ENCODE measurements around the gene CCDC102A.
A peak's percentile ranks its signal among the peaks of the same experiment; 100 is the strongest.

The CCDC102A gene

DNA sequence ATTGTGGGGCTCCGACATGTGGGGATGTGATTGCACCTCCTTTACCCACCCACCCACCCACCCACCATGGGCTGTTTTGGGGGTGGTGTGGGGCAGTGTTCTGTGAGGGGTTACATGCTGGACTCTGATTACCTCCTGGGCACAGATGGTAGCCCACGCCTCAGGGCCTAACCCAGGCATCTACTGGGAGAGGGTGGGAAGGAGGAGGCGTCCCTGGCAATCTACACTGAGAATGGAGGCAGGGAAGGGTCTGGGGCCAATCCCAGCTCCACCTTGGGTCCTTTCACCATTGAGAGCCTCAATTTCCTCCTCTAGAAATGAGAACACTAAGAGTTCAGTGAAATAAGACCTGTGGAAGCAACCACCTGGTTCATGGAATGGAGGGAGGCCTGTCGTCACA, 38.3 kb downstream of the CCDC102A start:
- DNase-seq: no peak

DNA sequence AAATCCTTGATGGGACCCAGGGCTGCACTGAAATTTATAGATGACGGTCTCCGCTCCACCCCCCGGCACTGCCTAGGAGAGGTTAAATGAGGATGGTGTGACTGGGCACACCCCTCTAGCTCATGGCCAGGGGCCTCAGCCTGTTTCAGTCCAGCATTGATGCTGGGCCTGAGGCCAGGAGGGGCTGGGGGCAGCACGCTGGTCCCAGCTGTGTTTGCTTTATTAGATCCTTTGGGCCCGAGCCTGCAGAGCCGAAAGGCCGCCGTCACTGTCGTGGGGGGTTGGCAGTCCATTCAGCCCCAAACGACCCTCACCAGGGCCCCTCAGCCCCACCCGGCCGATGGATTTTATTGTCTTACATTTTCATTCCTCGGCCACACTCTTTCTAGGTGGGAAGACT, 39.2 kb downstream of the CCDC102A start:
- DNase-seq: no peak

DNA sequence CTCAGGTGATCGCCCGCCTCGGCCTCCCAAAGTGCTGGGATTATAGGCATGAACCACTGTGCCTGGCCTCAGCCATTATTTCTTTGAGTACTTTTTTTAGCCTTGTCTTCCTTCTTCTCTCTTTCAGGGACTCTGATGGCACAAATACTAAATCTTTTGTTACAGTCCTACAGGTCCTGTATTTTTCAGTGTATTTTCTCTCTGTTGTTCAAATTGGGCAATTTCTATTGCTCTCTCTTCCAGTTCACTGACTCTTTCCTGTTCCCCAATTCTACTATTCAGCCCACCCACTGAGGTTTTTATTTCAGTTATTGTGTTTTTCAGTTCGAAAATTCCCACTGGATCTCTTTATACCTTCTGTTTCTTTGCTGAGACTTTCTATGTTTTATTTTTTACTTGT, 42.6 kb downstream of the CCDC102A start:
- DNase-seq: no peak

DNA sequence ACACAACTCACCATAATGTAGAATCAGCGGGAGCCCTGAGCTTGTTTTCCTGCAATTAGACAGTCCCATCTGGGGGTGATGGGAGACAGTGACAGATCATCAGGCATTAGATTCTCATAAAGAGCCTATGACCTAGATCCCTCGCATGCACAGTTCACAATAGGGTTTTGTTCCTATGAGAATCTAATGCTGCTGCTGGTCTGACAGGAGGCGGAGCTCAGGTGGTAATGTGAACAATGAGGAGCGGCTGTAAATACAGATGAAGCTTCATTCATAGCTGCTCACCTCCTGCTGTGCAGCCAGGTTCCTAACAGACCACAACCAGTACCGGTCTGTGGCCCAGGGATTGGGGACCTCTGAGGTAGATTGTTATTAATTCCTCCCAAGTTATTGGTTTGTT, 47.1 kb downstream of the CCDC102A start:
- DNase-seq: no peak

DNA sequence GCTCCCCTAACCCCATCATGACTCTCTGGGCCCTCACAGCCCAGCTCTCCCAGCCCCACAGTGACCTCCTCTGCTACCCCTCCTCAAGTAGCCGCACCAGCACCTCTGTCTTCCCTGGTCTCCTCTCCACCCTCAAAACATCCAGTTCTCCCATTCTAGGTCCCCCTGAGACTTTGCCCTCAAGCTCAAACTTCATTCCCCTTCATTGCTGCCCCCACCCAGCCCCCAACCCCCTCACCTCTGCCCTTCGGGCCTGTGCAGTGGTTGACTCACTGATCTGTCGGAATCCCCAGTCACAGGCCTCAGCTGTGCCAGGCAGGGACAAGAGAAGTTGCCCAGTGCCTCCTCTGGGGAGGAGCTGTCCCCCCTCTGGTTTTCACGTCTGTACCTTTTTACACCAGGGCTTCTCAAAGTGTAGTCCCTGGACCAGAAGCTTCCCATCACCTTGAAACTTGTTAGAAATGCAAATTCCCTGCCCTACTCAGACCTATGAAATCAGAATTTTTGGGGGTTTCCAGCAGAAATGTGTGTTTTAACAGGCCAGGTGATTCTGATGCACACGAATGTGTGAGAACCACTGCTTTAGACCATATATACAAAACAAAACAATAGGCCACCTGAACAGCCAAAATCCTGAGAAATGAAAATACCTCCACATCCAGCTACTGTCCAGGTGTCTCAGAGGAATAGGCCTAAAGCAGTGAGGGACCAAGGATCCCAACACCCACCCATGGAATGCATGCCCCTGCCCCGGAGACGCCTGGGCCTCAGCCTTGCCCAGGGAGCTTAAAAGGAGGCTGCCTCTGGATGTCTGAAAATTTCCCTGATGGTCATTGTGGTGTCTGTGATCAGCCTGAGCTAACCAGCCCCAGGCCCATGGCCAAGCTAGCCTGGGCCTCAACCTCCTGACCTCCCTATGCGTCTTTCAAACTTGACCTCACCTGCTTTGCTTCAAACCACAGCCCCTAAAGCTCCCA, 49.2 kb downstream of the CCDC102A start:
- no peak for DNase-seq

DNA sequence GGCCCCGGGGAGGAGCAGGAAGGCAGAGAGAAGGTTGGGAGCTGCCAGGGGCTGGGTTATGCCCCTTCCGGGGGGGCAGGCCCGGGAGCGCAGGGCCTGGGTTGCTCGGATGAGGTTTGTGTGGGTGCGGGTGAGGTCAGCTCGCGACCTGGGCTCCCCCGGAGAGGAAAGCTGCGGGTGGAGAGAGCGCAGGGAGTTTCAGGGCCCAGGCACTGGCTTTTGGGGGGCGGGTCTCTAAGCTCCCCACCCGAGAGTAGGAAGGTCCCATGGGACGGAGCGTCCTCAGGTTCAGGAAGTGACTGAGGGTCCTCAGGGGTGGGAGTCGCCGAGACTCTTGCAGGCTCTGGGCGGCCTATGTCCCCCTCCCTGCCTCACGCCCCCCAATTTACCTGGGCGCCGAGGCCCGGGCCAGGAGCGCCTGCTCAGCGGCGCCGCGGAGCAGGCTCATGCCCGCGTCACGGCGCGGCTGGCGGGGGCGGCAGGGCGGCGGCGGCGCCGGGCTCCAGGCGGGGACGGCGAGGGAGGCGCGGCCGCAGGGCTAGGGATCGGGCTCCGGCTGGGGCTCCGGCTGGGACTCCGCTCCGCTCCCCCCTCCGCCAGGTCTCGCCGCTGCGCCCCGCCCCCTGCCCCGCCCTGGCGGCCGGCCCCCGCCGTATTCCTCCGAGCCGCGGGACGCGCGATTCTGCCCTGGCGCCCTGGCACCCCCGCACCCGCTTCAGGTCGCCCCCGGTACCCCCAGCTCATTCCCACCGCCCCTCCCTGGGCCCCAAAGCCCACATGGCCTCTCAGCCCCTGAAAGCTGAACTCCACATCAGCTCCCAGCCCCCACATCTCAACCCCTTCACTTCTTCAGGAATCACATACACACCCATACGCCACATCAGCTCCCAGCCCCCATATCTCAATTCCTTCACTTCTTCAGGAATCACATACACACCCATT, 50.2 kb downstream of the CCDC102A start, which contains the start of gene DOK4:
Gene DOK4 (minus strand): TSS at position 578 of the 942 bp plus-strand sequence. CDS start 6,986 bp downstream, outside the sequence.
- peak; percentile 70 to 84 for DNase-seq

GRCh38 chr16:57485091-57485915, 51.1 kb downstream of the CCDC102A start:
- DNase-seq: no peak

- DNase-seq: no peak
Measured at GRCh38 chr16:57484515-57485005, 51.8 kb downstream of the CCDC102A start.

DNA sequence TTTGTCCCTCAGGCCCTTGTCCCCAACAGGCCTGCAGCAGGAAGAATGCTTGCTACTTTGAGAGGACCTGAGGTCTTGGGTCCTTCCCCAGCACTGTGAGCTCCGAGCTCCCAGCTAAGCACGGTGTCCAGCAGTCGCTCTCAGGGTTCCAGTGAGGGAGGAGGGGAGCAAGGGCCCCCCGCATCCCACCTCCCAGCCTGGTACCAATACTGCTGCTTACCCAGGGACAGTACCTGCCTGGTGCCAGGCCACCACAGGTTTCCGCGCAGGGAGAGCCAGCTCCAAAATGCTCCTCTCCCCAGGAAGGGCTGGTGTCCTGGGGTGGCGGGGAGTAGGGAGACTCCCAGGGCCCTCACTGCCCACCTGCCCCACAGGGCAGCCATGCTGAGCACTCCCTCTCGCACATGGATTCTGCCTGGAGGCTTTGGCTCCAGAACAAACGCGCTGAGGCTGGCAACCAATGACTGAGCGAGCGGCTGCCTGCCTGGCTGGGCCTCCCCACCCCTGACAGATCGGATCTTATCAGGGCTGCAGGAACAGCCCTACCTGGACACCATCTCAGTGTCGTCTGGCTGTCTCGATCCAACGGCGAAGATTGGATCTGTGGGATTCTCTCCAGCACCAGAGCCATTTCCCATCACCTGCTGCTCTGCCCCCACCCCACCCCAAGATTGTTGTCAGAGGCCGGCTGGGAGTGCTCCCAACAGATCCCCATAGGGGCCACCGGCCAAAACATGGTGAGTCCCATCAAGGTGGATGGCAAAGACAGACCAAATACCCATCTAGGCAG, 52.5 kb downstream of the CCDC102A start:
- no peak for DNase-seq

- DNase-seq: no peak
Measured at GRCh38 chr16:57482845-57483545, 53.4 kb downstream of the CCDC102A start.

DNA sequence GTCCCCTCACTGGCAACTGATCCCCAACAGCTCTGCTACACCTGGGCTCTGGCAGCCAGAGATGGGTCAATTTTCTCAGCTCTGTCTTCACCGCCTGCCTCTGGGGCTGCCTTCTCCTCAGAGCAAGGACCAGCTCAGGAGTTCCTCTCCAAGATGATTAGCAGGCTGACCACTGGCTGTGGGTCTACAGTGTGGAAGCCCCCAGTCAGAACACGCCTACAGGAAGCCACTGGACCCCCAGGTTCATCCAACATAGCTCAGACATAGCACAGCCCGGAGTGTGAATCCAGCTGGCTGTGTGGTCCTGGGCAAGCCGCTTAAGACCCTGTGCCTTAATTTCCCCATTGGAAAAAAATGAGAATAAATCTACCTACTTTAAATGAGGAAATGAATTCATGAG, 55.0 kb downstream of the CCDC102A start:
- no peak for DNase-seq

- no peak for DNase-seq
Measured at GRCh38 chr16:57480754-57481230, 55.6 kb downstream of the CCDC102A start.

DNA sequence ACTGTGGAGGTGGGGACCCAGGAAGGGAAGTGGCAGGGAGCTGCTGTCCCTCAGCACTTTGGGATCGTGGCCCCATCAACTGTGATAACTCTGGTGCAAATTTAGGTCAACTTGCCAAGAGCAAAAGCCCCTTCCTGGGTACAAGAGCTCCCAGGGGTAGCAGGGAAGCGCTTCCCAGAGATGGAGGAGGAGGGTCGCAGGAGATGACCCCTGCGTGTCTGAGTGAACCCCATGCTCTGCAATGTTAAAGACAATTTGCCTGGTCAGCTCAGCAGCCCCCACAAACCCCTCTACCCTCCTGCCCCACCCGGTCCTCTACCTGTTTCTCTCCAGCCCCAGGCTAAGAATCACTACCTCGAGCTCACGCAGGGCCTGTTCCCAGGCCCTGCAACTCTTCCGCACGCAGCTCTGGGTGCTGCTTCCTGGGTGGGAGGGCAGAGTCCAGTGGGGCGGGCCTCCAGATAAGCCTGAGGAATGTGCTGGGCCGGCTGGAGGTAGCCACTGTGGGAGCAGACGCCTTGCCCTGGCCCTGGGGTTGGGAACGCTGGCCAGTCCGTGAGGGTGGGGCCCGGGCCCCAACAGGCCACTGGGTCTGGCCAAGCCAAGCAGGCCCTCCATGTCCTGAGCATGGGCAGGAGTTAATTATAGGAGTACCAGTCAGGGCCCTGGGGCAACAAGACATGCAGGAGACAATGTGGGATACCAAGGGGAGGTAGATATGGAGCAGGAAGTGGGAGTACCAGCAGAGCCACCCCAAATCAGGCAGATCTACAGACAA, 56.2 kb downstream of the CCDC102A start:
- no peak for DNase-seq

- DNase-seq: no peak
Measured at GRCh38 chr16:57479205-57479975, 57.0 kb downstream of the CCDC102A start.

DNA sequence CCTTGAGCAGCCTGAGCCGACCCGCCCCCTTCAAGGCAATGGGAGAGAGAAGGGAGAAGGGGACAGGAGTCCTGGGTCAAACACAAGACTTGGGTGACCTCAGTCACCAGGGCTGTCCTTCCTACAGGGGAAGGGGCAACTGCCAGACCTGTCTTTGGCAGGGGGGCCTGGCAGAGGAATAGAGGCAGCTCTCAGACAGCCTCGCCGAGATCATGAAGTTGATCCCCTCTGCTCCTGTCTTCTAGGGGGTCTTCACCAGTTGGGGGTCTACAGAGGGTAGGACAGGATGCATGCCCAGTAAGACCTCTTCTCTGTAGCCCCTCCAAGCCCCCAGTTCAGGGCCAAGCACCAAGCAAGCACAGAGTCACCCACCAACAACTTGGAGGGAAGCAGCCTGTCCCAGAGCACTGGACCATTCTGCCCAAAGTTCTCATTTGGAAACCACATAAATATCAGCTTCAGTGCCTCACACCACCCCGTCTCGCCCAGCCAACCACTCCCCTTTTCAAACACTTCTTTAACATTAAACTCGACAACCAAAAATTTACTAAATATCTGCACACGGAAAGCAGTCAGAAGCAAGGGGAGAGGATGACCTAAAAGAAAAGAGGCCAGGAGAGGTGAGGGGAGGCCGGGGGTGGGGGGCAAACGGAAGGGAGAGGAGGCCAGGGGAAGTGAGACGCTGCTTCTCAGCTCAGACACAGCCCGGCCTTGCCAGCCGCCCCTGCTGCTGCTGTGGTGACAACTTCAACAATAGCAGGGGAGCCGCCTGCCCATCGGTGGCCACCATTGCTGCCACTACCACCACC, 57.8 kb downstream of the CCDC102A start:
- DNase-seq: no peak

DNA sequence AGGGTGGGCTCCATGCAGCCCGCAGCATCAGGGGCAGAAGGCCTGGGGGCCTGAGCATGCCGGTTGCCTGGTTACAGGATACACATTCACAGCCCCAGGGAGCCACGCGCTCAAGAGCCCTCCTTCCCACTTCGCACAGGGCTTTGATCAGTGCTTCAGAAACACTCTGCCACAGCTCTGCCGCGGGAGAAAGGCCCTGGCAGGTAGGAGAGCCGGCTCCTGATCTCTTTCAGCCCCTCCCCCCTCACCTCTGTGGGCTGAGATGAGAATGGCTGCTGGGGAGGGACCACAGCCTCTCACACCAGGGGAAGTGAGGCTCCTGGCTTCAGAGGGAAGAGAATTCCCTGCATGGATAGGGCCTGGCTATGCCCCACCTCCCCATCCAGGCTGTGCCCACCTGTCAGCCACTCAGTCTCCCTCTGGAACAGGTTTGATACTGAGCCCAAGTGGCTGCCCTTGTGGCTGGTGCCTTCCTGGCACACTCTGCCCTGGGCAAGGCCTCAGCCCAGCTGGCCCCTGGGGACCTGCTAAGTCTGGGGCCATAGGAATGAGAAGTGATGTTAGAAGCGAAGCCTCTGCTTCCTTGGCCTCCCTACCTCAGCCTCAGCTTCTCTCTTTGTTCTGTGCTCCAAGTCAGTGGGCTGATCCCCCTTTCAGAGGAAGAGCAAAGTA, 58.7 kb downstream of the CCDC102A start:
- DNase-seq: no peak

Measured in CD4-positive, alpha-beta T cell treated with Interferon alpha-2 for 1 hour (primary cell).